ENCODE results near the gene PDS5B. TPM values are rescaled to one million over a fixed set of nuclear protein-coding genes. Genes with fewer than 3 reads are reported as not detected.

PDS5B gene
- total and polyA plus RNA-seq, 4 donors: 3.6 to 24.3 (median 12.9) TPM

DNA sequence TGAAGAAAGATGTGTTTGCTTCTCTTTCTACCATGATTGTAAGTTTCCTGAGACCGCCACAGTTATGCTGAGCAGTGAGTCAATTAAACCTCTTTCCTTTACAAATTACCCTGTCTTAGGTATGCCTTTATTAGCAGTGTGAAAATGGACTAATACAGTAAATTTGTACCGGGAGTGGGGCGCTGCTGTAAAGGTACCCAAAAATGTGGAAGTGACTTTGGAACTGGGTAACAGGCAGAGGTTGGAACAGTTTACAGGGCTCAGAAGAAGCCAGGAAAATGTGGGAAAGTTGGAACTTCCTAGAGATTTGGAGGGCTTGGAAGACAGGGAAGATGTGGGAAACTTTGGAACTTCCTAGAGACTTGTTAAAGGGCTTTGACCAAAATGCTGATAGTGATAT lies 9.2 kb upstream of the PDS5B start:
- Histone ChIP-seq H3K9me3 (ENCODE audit: control insufficient read depth in 4 of 4, low read length in 3 of 4) (peaks cover 0 to 3% (median 0%) of the 10 kb centered on the region in 4 donors), H3K27ac (ENCODE audit: low read depth in 1 of 2, low read length in 2 of 2) (no peak overlapping the region), H3K4me1 (ENCODE audit: control insufficient read depth in 4 of 4, insufficient read depth in 4 of 4, low read length in 3 of 4) (peaks cover 0 to 2% (median 0%) of the 10 kb centered on the region in 4 donors), H3K9ac (ENCODE audit: low read depth in 1 of 2, low read length in 2 of 2) (no peak overlapping the region), H3K36me3 (ENCODE audit: control insufficient read depth in 4 of 4, insufficient read depth in 3 of 4, low read depth in 1 of 4, low read length in 3 of 4) (no peaks in the 10 kb centered on the region), H3K27me3 (ENCODE audit: control insufficient read depth in 4 of 4, insufficient read depth in 4 of 4, low read length in 3 of 4) (no peaks in the 10 kb centered on the region), H3K4me3 (ENCODE audit: low read depth in 1 of 3, low read length in 3 of 3) (no peak overlapping the region)
- 98% methylated on average over 3 of the region's 3 CpGs for WGBS
- DNase-seq (ENCODE audit: low spot score): no peak
- TF ChIP-seq, protein P1, sequence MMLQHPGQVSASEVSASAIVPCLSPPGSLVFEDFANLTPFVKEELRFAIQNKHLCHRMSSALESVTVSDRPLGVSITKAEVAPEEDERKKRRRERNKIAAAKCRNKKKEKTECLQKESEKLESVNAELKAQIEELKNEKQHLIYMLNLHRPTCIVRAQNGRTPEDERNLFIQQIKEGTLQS (IDR thresholded peaks at IDR 0.05): no peak
- TF ChIP-seq YY1 (IDR thresholded peaks at IDR 0.05): no peak
- no peak for TF ChIP-seq FOXA1 (IDR thresholded peaks at IDR 0.05)
- TF ChIP-seq, protein P2, sequence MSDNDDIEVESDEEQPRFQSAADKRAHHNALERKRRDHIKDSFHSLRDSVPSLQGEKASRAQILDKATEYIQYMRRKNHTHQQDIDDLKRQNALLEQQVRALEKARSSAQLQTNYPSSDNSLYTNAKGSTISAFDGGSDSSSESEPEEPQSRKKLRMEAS (IDR thresholded peaks at IDR 0.05): no peak
- no peak for TF ChIP-seq NR2F2 (IDR thresholded peaks at IDR 0.05)
- no peak for TF ChIP-seq HNF4A (conservative IDR thresholded peaks at IDR 0.05)
- TF ChIP-seq, protein P3, sequence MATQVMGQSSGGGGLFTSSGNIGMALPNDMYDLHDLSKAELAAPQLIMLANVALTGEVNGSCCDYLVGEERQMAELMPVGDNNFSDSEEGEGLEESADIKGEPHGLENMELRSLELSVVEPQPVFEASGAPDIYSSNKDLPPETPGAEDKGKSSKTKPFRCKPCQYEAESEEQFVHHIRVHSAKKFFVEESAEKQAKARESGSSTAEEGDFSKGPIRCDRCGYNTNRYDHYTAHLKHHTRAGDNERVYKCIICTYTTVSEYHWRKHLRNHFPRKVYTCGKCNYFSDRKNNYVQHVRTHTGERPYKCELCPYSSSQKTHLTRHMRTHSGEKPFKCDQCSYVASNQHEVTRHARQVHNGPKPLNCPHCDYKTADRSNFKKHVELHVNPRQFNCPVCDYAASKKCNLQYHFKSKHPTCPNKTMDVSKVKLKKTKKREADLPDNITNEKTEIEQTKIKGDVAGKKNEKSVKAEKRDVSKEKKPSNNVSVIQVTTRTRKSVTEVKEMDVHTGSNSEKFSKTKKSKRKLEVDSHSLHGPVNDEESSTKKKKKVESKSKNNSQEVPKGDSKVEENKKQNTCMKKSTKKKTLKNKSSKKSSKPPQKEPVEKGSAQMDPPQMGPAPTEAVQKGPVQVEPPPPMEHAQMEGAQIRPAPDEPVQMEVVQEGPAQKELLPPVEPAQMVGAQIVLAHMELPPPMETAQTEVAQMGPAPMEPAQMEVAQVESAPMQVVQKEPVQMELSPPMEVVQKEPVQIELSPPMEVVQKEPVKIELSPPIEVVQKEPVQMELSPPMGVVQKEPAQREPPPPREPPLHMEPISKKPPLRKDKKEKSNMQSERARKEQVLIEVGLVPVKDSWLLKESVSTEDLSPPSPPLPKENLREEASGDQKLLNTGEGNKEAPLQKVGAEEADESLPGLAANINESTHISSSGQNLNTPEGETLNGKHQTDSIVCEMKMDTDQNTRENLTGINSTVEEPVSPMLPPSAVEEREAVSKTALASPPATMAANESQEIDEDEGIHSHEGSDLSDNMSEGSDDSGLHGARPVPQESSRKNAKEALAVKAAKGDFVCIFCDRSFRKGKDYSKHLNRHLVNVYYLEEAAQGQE (IDR thresholded peaks at IDR 0.05): no peak
- TF ChIP-seq RAD21 (IDR thresholded peaks at IDR 0.05): no peak
- TF ChIP-seq, protein P4, sequence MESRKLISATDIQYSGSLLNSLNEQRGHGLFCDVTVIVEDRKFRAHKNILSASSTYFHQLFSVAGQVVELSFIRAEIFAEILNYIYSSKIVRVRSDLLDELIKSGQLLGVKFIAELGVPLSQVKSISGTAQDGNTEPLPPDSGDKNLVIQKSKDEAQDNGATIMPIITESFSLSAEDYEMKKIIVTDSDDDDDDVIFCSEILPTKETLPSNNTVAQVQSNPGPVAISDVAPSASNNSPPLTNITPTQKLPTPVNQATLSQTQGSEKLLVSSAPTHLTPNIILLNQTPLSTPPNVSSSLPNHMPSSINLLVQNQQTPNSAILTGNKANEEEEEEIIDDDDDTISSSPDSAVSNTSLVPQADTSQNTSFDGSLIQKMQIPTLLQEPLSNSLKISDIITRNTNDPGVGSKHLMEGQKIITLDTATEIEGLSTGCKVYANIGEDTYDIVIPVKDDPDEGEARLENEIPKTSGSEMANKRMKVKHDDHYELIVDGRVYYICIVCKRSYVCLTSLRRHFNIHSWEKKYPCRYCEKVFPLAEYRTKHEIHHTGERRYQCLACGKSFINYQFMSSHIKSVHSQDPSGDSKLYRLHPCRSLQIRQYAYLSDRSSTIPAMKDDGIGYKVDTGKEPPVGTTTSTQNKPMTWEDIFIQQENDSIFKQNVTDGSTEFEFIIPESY (IDR thresholded peaks at IDR 0.05): no peak
- TF ChIP-seq FOXA2 (IDR thresholded peaks at IDR 0.05): no peak
- no peak for TF ChIP-seq EGR1 (IDR thresholded peaks at IDR 0.05; ENCODE audit: low read depth in 2 of 2)
- no peak for TF ChIP-seq RXRA (IDR thresholded peaks at IDR 0.05)
- no peak for TF ChIP-seq JUND (IDR thresholded peaks at IDR 0.05)
- TF ChIP-seq HNF4G (IDR thresholded peaks at IDR 0.05): no peak
- TF ChIP-seq, protein P5, sequence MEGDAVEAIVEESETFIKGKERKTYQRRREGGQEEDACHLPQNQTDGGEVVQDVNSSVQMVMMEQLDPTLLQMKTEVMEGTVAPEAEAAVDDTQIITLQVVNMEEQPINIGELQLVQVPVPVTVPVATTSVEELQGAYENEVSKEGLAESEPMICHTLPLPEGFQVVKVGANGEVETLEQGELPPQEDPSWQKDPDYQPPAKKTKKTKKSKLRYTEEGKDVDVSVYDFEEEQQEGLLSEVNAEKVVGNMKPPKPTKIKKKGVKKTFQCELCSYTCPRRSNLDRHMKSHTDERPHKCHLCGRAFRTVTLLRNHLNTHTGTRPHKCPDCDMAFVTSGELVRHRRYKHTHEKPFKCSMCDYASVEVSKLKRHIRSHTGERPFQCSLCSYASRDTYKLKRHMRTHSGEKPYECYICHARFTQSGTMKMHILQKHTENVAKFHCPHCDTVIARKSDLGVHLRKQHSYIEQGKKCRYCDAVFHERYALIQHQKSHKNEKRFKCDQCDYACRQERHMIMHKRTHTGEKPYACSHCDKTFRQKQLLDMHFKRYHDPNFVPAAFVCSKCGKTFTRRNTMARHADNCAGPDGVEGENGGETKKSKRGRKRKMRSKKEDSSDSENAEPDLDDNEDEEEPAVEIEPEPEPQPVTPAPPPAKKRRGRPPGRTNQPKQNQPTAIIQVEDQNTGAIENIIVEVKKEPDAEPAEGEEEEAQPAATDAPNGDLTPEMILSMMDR (IDR thresholded peaks at IDR 0.05; ENCODE audit: low read depth, low read length, missing input control): no peak
- no peak for TF ChIP-seq SP1 (IDR thresholded peaks at IDR 0.05)

Measured in liver (tissue), 9 donors.